Right cardiac atrium (tissue), 5 donors: ENCODE measurements around the gene BCL2L1. TPM values are rescaled to one million over a fixed set of nuclear protein-coding genes. Genes with fewer than 3 reads are reported as not detected.

ENCODE experiments used
- ATAC-seq, 2 donors: fragments of 200-7000 bp; cut with Tn5 transposase; one replicate each; pipeline versions ENCODE4 v1.8.0 to v1.9.1; 2020; ENCODE audit warnings: moderate library complexity in 2 of 2, mild to moderate bottlenecking in 1 of 2
- DNase-seq, 3 donors: peaks; one replicate each; pipeline ENCODE4 v3.0.0-alpha.2; 2020
- H3K27ac ChIP-seq: one replicate; pipeline ENCODE4 v1.5.1; 2013; ENCODE audit warnings: mild to moderate bottlenecking, low read length, control low read depth, moderate library complexity
- H3K27me3 ChIP-seq: one replicate; pipeline ENCODE4 v1.6.1; 2013; ENCODE audit not compliant: control insufficient read depth, insufficient read depth
- H3K4me1 ChIP-seq: one replicate; pipeline ENCODE4 v1.6.1; 2013; ENCODE audit warnings: low read length; ENCODE audit not compliant: control insufficient read depth, insufficient read depth
- H3K4me3 ChIP-seq: one replicate; pipeline ENCODE4 v1.5.1; 2013; ENCODE audit warnings: low read length, control low read depth
- H3K9me3 ChIP-seq: one replicate; pipeline ENCODE4 v1.6.1; 2013; ENCODE audit warnings: low read length; ENCODE audit not compliant: control insufficient read depth
- WGBS: extraction: QIAGEN DNeasy Blood & Tissue Kit; methylation state at CpG from one replicate; pipeline ENCODE4 v1.1.7; 2013; 5-methylcytosine and 5-hydroxymethylcytosine counted together
- intact Hi-C, 4 donors: fragments of 100-400 bp; cut with DNase I; formaldehyde crosslinking; loops; one replicate each; pipeline versions ENCODE4 v1.11.0 to v1.14.0; 2022 to 2023
- long read RNA-seq, 4 donors: library from polyadenylated mRNA; unstranded; transcript quantifications; one replicate each; pipeline ENCODE4 v2.0.0, GENCODE V29; 2020 to 2021
- polyA plus RNA-seq: library from polyadenylated mRNA; stranded (reverse); fragments of 200-250 nt; gene quantifications from one replicate; pipeline ENCODE4 v1.2.3, GENCODE V29; 2013
- total RNA-seq, 4 donors: library from RNA; stranded (reverse); fragmentation: NEBNext Ultra II Directional; extraction: Animal tissue kit (Norgen Biotek cat#: 25700); gene quantifications; one replicate each; pipeline ENCODE4 v1.2.1, GENCODE V29; 2021
- donor health status: healthy with polysubstance abuse.
- donor health status: DM: no; HTN: yes; CAD: no.
- donor health status: DM: no; HTN: no; CAD: no.
- donor health status: DM: no; HTN: yes; CAD: no; lungs with severe emphysema.
- donor health status: DM: yes; HTN: yes; CAD: no.

BCL2L1 gene
- 10 to 100 TPM; 39.9 to 56.9 (median 46.1) TPM for total RNA-seq
- polyA plus RNA-seq = 46.0 TPM
- long read RNA-seq, donor 1, transcript BCL2L1-201 (3 exons, 2,610 nt) = major isoform, 16 of 68 reads
- long read RNA-seq, donor 1, partial matches to known transcripts = 0 of 68 reads
- long read RNA-seq, donor 1, other reads (novel, unspliced or antisense) = 45 of 68 reads
- long read RNA-seq, donor 2, transcript BCL2L1-201 (3 exons, 2,610 nt) = major isoform, 11 of 31 reads
- long read RNA-seq, donor 2, partial matches to known transcripts = 0 of 31 reads
- long read RNA-seq, donor 2, other reads (novel, unspliced or antisense) = 16 of 31 reads
- long read RNA-seq, donor 3, transcript BCL2L1-201 (3 exons, 2,610 nt) = major isoform, 31 of 87 reads
- long read RNA-seq, donor 3, partial matches to known transcripts = 0 of 87 reads
- long read RNA-seq, donor 3, other reads (novel, unspliced or antisense) = 49 of 87 reads
- long read RNA-seq, donor 4, transcript BCL2L1-201 (3 exons, 2,610 nt) = major isoform, 12 of 33 reads
- long read RNA-seq, donor 4, partial matches to known transcripts = 0 of 33 reads
- long read RNA-seq, donor 4, other reads (novel, unspliced or antisense) = 15 of 33 reads

GRCh38 chr20:31722257-31723068 is at the start of gene BCL2L1:
BCL2L1 (minus strand) TSS chr20:31722868; CDS start chr20:31722218, 650 bp downstream.
- peak; percentile 89 for ATAC-seq
- intact Hi-C loops = loop anchor here (1.0 to 10.0 kb wide), 5 partner anchors 55 to 158 kb away; no protein-coding TSS in a partner anchor
- Histone ChIP-seq H3K27me3 (no peaks in the 10 kb centered on the region), H3K27ac (peak within 1 kb of the TSS; percentile 97), H3K4me1 (peaks cover 14% of the 10 kb centered on the region), H3K9me3 (no peaks in the 10 kb centered on the region), H3K4me3 (peak within 1 kb of the TSS; percentile 98)
- WGBS = under 1% methylated on average over 38 of the region's 38 CpGs
- DNase-seq = peak; percentile 91 to 96 (median 95)

GRCh38 chr20:31770243-31770642 is 47.6 kb upstream of the BCL2L1 start:
- DNase-seq (no peak), ATAC-seq (no peak)
- no peaks in the 10 kb centered on the region for H3K27me3 ChIP-seq
- 75% methylated on average over 1 of the region's 1 CpG for WGBS
- H3K4me1 ChIP-seq = no peaks in the 10 kb centered on the region
- H3K9me3 ChIP-seq = no peaks in the 10 kb centered on the region
- H3K4me3 ChIP-seq = no peak overlapping the region
- intact Hi-C loops = no loop called here
- no peak overlapping the region for H3K27ac ChIP-seq

DNA sequence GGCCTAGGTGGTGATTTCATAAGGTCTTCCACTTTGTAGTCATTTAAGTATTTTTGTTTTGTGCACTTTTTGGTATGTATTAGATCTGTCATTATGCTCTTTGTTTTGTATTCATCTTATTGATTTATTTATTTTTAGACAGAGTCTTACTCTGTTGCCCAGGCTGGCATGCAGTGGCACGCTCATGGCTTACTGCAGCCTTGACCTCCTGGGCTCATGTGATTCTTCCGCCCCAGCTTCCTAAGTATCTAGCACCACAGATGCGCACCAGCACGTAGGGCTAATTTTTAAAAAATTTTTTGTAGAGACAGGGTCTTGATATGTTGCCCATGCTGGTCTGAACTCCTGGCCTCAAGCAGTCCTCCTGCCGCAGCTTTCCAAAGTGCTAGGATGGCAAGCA is 47.0 kb upstream of the BCL2L1 start:
- 92% methylated on average over 5 of the region's 5 CpGs for WGBS
- Histone ChIP-seq H3K4me1 (no peaks in the 10 kb centered on the region), H3K4me3 (no peak overlapping the region), H3K27ac (no peak overlapping the region), H3K27me3 (no peaks in the 10 kb centered on the region), H3K9me3 (no peaks in the 10 kb centered on the region)
- intact Hi-C loops = no loop called here
- no peak for ATAC-seq
- DNase-seq = no peak

GRCh38 chr20:31767805-31768204 is 45.1 kb upstream of the BCL2L1 start:
- Histone ChIP-seq H3K27me3 (no peaks in the 10 kb centered on the region), H3K27ac (no peak overlapping the region), H3K4me1 (no peaks in the 10 kb centered on the region), H3K9me3 (no peaks in the 10 kb centered on the region), H3K4me3 (no peak overlapping the region)
- no peak for DNase-seq
- WGBS = 99% methylated on average over 3 of the region's 3 CpGs
- no peak for ATAC-seq
- intact Hi-C loops = no loop called here

DNA sequence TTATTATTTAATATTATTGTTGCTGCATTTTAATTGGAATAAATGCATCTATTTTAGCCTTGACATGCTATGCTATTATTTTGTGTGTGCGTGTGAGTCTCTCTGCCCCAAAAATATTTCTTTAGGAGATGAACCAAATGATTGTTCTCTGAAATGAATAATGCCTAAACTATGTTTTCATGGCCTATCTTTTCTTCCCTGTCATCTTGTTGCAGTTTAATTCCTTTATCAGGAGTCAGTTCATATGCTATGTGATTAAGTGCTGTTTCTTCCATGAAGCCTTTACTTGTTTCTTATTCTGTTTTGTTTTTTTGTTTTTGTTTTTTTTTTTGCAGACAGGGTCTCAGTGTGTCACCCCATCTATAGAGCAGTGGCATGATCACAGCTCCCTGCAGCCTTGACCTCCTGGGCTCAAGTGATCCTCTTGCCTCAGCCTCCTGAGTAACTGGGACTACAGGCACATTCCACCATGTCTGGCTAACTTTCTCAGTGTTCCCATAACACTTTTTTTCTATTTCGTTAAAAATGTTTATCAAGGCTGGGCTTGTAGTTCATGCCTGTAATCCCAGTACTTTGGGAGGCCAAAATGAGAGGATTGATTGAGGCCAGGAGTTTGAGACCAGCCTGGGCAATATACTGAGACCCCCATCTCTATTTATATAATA is 42.1 kb upstream of the BCL2L1 start:
- no peak for ATAC-seq
- WGBS = 65% methylated on average over 2 of the region's 2 CpGs

GRCh38 chr20:31760519-31761240 is 38.0 kb upstream of the BCL2L1 start:
- intact Hi-C loops = no loop called here
- ATAC-seq (no peak), DNase-seq (no peak)
- H3K27ac ChIP-seq = no peak overlapping the region
- WGBS = 96% methylated on average over 6 of the region's 6 CpGs
- H3K27me3 ChIP-seq = no peaks in the 10 kb centered on the region
- H3K9me3 ChIP-seq = no peaks in the 10 kb centered on the region
- H3K4me1 ChIP-seq = no peaks in the 10 kb centered on the region
- no peak overlapping the region for H3K4me3 ChIP-seq

More for the DNA sequence above, 42.1 kb upstream of the BCL2L1 start:
- Histone ChIP-seq H3K27me3 (no peaks in the 10 kb centered on the region), H3K9me3 (no peaks in the 10 kb centered on the region), H3K27ac (no peak overlapping the region), H3K4me3 (no peak overlapping the region), H3K4me1 (no peaks in the 10 kb centered on the region)
- no peak for DNase-seq
- intact Hi-C loops = no loop called here

- no peaks in the 10 kb centered on the region for H3K9me3 ChIP-seq
- ATAC-seq (no peak), DNase-seq (no peak)
- no peaks in the 10 kb centered on the region for H3K27me3 ChIP-seq
- H3K4me3 ChIP-seq = no peak overlapping the region
- no peaks in the 10 kb centered on the region for H3K4me1 ChIP-seq
- no peak overlapping the region for H3K27ac ChIP-seq
- 69% methylated on average over 2 of the region's 2 CpGs for WGBS
- intact Hi-C loops = no loop called here
These were observed 37.3 kb upstream of the BCL2L1 start for GRCh38 chr20:31759836-31760518.

GRCh38 chr20:31758991-31759390 is 36.3 kb upstream of the BCL2L1 start:
- DNase-seq = no peak
- Histone ChIP-seq H3K27me3 (no peaks in the 10 kb centered on the region), H3K27ac (no peak overlapping the region), H3K4me1 (no peaks in the 10 kb centered on the region), H3K9me3 (no peaks in the 10 kb centered on the region), H3K4me3 (no peak overlapping the region)
- intact Hi-C loops = no loop called here
- no peak for ATAC-seq

GRCh38 chr20:31758521-31758920 is 35.9 kb upstream of the BCL2L1 start:
- H3K27ac ChIP-seq = no peak overlapping the region
- H3K4me1 ChIP-seq = no peaks in the 10 kb centered on the region
- H3K9me3 ChIP-seq = no peaks in the 10 kb centered on the region
- intact Hi-C loops = no loop called here
- H3K27me3 ChIP-seq = no peaks in the 10 kb centered on the region
- ATAC-seq (no peak), DNase-seq (no peak)
- 58% methylated on average over 4 of the region's 4 CpGs for WGBS
- H3K4me3 ChIP-seq = no peak overlapping the region

GRCh38 chr20:31757254-31757653 is 34.6 kb upstream of the BCL2L1 start:
- intact Hi-C loops = no loop called here
- no peaks in the 10 kb centered on the region for H3K4me1 ChIP-seq
- no peaks in the 10 kb centered on the region for H3K9me3 ChIP-seq
- 91% methylated on average over 3 of the region's 3 CpGs for WGBS
- no peaks in the 10 kb centered on the region for H3K27me3 ChIP-seq
- H3K27ac ChIP-seq = no peak overlapping the region
- H3K4me3 ChIP-seq = no peak overlapping the region
- ATAC-seq = no peak
- no peak for DNase-seq
